HG03066 (cell line): ENCODE measurements around the gene ATP2A1.
"Not testable (repeated sequence)": the region's sequence is repeated elsewhere in the genome, so short reads cannot be mapped to it uniquely, and the experiment has no call there.

Experiments used
- ATAC-seq: cut with Tn5 transposase; IDR thresholded peaks from one replicate; pipeline ENCODE4 v1.9.1; 2021; ENCODE audit warnings: low read depth; ENCODE audit not compliant: unreplicated experiment

ATP2A1 gene

DNA sequence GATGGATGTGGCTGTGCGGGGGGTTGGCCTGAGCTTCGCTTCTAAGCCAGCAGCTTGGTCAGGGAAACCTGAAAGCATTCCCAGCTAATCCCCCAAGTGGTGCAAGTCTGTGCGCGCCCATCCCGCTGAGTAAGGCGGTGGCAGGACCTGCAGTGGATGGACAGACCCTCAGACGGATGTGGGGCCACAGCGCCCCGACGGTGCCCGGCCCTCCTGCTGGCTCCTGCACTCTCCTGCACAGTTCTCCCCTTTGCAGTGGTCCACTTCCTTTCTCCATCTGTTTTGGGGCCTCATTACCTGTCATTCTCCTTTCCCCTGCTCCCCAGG, 2.3 kb downstream of the ATP2A1 start:
- no peak for ATAC-seq

- no peak for ATAC-seq
Measured at GRCh38 chr16:28880955-28881354, 2.7 kb downstream of the ATP2A1 start.

- not testable (repeated sequence) for ATAC-seq
Measured at GRCh38 chr16:28881565-28881964, 3.3 kb downstream of the ATP2A1 start.

GRCh38 chr16:28882551-28883160, 4.4 kb downstream of the ATP2A1 start:
- ATAC-seq: no peak

GRCh38 chr16:28883221-28883996, 5.1 kb downstream of the ATP2A1 start:
- ATAC-seq: no peak

DNA sequence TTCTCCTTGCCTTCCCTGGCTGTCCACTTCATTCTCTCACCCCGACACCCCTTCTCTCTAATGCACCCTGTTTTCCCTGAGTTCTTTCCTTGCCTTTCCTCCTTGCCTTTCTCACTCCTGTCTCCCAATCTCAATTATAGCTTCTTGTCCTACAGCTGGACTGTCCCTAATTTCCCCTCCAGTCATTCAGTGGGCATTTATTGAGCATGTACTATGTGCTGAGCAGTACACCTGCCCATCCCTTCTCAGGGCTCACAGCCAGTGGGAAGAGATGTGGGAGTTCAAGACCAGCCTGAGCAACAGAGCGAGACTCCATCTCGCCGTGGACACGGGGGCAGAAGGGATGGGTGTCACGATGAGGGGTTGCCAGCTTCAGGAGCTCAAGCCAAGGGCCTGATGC, 5.8 kb downstream of the ATP2A1 start:
- no peak for ATAC-seq

- ATAC-seq: no peak
Measured at GRCh38 chr16:28886945-28887344, 8.7 kb downstream of the ATP2A1 start.

DNA sequence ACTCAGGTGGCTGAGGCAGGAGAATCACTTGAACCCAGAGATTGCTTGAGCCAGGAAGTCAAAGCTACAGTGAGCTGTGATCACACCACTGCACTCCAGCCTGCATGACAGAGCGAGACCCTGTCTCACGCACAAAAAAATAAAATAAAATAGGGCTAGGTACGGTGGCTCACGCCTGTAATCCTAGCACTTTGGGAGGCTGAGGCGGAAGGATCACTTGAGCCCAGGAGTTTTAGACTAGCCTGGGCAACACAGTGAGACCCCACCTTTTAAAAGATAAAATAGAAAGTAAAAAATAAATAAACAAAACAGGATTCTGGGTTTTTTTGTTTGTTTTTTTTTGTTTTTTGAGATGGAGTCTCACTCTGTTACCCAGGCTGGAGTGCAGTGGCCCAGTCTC, 12.1 kb downstream of the ATP2A1 start:
- ATAC-seq: not testable (repeated sequence)

DNA sequence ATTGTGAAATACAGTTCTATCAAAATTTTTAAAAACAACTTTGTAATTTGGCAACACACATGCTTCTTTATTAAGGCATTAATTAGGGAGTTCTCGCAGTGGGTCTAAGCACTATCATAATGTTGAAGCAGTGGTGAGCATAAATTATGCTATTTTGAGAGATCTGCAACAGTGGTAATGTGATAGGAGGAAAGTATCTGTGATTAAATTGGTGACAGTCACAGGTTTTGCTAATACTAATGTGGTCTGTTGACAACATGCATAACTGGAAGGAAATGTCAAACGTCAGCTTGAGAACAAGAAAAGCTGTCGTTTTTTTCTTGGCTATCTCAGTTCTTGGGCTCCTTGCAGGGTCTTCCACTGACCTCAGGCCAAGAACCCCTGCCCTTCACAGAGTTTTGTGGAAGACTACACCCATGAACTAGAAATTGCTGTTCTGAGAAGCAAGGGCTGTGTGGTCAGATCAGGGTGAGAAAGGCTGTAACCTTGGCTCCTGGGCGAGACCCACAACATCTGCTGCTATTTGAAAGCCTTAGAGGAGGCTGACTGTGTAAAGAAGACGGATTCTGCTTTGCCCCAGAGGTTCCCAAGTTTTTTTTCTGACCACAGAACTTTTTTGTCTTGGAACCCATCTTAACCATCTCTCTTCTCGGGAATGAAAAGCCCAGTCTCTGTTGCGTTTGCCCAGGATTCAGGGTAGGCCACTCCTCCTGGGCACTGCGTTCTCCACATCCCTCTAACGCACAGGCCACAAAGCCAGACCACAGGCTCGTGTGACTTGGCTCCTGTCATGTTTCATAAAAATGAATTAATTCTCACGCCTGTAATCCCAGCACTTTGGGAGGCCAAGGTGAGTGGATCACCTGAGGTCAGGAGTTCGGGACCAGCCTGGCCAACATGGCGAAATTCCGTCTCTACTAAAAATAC, 13.9 kb downstream of the ATP2A1 start:
- ATAC-seq: no peak

DNA sequence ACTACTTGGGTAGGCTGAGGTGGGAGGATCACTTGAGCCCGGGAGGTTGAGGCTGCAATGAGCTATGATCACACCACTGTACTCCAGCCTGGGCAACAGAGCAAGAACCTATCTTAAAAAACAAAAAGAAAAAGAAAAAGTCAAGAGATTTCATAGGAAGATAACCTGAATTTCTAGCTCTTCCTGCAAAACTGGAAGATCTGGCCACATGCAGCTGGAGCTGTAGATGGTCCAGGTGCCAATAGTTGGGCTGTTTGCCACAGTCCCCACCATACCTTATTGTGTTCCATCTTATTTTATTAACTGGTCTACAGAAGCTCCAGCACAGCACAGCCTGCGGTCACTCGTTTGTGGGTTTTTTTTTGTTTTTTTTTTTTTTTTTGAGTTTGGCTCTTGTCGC, 15.0 kb downstream of the ATP2A1 start:
- no peak for ATAC-seq

DNA sequence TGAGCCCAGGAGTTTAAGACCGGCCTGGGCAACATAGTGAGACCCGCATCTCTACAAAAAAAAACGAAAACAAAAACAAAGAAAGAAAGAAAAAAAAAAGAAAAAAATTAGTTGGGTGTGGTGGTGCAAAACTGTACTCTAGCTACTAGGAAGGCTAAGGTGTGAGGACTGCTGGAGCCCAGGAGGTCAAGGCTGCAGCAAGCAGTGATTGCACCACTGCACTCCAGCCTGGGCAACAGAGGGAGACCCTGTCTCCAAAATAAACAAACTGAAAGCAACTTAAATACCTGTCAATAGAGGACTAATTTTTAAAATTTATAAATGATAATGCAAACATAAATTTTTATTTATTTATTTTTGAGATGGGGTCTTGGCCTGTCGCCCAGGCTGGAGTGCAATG, 17.3 kb downstream of the ATP2A1 start:
- ATAC-seq: no peak

- no peak for ATAC-seq
Measured at GRCh38 chr16:28897826-28898225, 19.5 kb downstream of the ATP2A1 start.

DNA sequence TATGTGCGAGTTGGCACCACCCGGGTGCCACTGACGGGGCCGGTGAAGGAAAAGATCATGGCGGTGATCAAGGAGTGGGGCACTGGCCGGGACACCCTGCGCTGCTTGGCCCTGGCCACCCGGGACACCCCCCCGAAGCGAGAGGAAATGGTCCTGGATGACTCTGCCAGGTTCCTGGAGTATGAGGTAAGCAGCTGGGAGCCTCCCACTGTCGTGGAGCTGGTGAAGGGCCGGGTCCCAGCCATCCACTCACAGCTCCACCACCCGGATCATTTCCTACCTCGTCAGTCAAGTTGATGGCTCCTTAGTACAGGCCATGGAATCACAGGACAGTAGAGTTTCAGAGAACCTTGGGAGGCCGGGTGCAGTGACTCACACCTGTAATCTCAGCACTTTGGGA, 20.0 kb downstream of the ATP2A1 start:
- ATAC-seq: no peak

DNA sequence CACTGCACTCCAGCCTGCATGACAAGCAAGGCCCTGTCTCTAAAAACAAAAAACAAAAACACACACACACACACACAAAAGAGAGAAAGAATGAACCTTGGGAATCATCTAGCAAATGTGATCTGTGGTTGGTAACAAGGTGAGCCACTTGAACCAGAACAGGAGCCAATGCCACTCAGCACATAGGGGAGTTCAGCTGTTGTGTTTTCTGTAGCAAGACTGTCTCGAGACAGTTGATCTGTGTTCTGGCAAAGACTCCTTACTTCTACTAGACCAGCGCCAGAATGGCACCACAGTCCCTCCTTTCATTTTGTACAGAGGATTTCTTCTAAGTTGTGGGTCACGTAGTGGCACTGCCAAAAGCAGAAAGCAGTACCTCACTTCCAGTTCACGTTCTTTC, 20.7 kb downstream of the ATP2A1 start:
- no peak for ATAC-seq

DNA sequence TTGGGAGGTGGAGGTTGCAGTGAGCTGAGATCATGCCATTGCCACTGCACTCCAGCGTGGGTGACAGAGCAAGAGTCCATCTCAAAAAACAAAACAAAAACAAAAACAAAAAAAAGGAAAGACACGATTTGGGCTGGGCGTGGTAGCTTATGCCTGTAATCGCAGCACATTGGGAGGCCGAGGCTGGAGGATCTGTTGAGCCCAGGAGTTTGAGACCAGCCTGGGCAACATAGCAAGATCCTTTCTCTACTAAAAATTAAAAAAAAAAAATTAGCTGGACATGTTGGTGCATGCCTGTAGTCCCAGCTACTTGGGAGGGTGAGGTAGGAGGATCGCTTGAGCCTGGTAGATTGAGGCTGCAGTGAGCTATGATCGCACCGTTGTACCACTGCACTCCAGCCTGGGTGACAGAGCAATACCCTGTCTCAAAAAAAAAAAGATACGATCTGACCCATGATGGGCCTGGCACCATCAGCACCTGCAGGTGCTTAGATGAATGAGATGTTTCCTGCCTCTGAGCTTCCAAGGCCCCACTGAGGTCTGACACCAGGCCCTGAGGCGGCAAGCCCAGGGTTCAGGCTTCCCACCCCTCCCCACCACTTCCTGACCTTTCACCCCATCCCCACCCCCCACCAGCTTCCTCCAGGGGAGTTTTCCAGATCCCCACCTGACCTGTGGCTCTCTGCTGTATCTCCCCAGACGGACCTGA, 21.7 kb downstream of the ATP2A1 start:
- no peak for ATAC-seq

DNA sequence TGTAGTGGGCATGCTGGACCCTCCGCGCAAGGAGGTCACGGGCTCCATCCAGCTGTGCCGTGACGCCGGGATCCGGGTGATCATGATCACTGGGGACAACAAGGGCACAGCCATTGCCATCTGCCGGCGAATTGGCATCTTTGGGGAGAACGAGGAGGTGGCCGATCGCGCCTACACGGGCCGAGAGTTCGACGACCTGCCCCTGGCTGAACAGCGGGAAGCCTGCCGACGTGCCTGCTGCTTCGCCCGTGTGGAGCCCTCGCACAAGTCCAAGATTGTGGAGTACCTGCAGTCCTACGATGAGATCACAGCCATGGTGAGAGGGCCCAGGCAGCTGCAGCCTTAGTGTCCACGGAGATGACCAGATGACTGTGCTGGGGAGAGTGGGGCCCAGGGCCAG, 22.3 kb downstream of the ATP2A1 start:
- no peak for ATAC-seq

DNA sequence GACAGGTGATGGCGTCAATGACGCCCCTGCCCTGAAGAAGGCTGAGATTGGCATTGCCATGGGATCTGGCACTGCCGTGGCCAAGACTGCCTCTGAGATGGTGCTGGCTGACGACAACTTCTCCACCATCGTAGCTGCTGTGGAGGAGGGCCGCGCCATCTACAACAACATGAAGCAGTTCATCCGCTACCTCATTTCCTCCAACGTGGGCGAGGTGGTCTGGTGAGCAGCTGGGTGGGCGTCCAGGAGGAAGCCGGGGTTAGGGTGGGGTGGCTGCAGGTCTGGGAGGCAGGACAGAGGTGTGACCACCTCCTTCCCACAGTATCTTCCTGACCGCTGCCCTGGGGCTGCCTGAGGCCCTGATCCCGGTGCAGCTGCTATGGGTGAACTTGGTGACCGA, 23.6 kb downstream of the ATP2A1 start:
- ATAC-seq: no peak

- no peak for ATAC-seq
Measured at GRCh38 chr16:28902909-28903308, 24.6 kb downstream of the ATP2A1 start.

- no peak for ATAC-seq
Measured at GRCh38 chr16:28903344-28904042, 25.2 kb downstream of the ATP2A1 start.

GRCh38 chr16:28904363-28904762, 26.1 kb downstream of the ATP2A1 start:
- no peak for ATAC-seq
